ENCODE results near the gene UQCC2.

UQCC2 gene

GRCh38 chr6:33694977-33695376 lies 16.5 kb downstream of the UQCC2 start:
- H3K9ac ChIP-seq (ENCODE audit: low read depth, low read length), result no peak overlapping the region
- no peaks in the 10 kb centered on the region for H3K9me3 ChIP-seq (ENCODE audit: control insufficient read depth, insufficient read depth, low read length)
- no peak overlapping the region for H3K4me3 ChIP-seq (ENCODE audit: low read depth, low read length)
- no peaks in the 10 kb centered on the region for H3K27me3 ChIP-seq (ENCODE audit: control insufficient read depth, insufficient read depth, low read length)
- H3K27ac ChIP-seq (ENCODE audit: low read depth, low read length), result no peak overlapping the region
- H3K4me1 ChIP-seq (ENCODE audit: control insufficient read depth, insufficient read depth, low read length), result peaks cover 6% of the 10 kb centered on the region; the same call in 1 of the 2 replicates
- H3K36me3 ChIP-seq (ENCODE audit: control insufficient read depth, insufficient read depth, low read length), result peaks cover 98% of the 10 kb centered on the region

- Histone ChIP-seq H3K27me3 (ENCODE audit: control insufficient read depth, insufficient read depth, low read length) (no peaks in the 10 kb centered on the region), H3K27ac (ENCODE audit: low read depth, low read length) (no peak overlapping the region), H3K4me1 (ENCODE audit: control insufficient read depth, insufficient read depth, low read length) (peaks cover 6% of the 10 kb centered on the region; the same call in 1 of the 2 replicates), H3K9ac (ENCODE audit: low read depth, low read length) (no peak overlapping the region), H3K36me3 (ENCODE audit: control insufficient read depth, insufficient read depth, low read length) (peaks cover 98% of the 10 kb centered on the region), H3K9me3 (ENCODE audit: control insufficient read depth, insufficient read depth, low read length) (no peaks in the 10 kb centered on the region), H3K4me3 (ENCODE audit: low read depth, low read length) (no peak overlapping the region)
These were observed 17.0 kb downstream of the UQCC2 start for GRCh38 chr6:33694401-33694931.

- peaks cover 98% of the 10 kb centered on the region for H3K36me3 ChIP-seq (ENCODE audit: control insufficient read depth, insufficient read depth, low read length)
- H3K4me1 ChIP-seq (ENCODE audit: control insufficient read depth, insufficient read depth, low read length), result peaks cover 6% of the 10 kb centered on the region; the same call in 1 of the 2 replicates
- H3K9me3 ChIP-seq (ENCODE audit: control insufficient read depth, insufficient read depth, low read length), result no peaks in the 10 kb centered on the region
- no peak overlapping the region for H3K4me3 ChIP-seq (ENCODE audit: low read depth, low read length)
- H3K27me3 ChIP-seq (ENCODE audit: control insufficient read depth, insufficient read depth, low read length), result no peaks in the 10 kb centered on the region
- H3K27ac ChIP-seq (ENCODE audit: low read depth, low read length), result no peak overlapping the region
- no peak overlapping the region for H3K9ac ChIP-seq (ENCODE audit: low read depth, low read length)
These were observed 18.1 kb downstream of the UQCC2 start for GRCh38 chr6:33693186-33694105.

GRCh38 chr6:33692760-33693158 lies 18.7 kb downstream of the UQCC2 start:
- H3K4me1 ChIP-seq (ENCODE audit: control insufficient read depth, insufficient read depth, low read length), result peaks cover 6% of the 10 kb centered on the region; the same call in 1 of the 2 replicates
- no peaks in the 10 kb centered on the region for H3K27me3 ChIP-seq (ENCODE audit: control insufficient read depth, insufficient read depth, low read length)
- no peak overlapping the region for H3K27ac ChIP-seq (ENCODE audit: low read depth, low read length)
- no peaks in the 10 kb centered on the region for H3K9me3 ChIP-seq (ENCODE audit: control insufficient read depth, insufficient read depth, low read length)
- no peak overlapping the region for H3K9ac ChIP-seq (ENCODE audit: low read depth, low read length)
- peaks cover 98% of the 10 kb centered on the region for H3K36me3 ChIP-seq (ENCODE audit: control insufficient read depth, insufficient read depth, low read length)
- no peak overlapping the region for H3K4me3 ChIP-seq (ENCODE audit: low read depth, low read length)

DNA sequence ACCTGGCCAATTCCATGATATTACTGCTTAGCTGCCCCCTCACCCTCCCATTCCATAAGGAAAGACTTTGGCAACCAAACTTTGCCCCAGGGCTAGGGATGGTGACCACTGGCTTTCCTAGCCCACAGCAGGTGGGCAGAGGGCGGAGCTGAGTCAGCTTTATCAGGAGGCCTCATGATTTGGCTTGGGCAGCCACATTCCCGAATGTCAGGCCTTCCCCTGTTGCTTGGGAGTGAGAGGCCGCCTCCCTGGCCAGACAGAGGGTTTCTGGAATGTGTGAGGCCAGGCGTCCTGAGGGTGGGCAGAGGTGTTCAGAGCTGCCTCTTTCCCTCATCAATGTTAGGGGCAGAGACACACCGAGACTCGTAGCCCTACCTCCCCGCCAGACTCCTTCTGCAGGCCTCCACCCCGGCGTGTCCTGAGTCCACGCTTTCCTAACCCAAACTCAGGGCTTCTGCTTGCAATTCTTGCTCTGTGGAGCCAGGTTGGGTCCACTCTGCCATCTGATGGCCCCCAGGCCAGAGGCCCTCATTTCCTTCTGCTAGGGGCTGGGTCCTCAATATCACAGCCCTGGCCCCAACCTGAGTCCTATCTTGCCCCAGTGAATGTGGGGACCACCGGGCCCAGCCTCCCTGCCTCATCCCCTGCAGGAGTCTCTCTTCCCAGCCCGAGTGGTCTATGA lies 19.3 kb downstream of the UQCC2 start:
- Histone ChIP-seq H3K9ac (ENCODE audit: low read depth, low read length) (no peak overlapping the region), H3K4me3 (ENCODE audit: low read depth, low read length) (no peak overlapping the region), H3K27ac (ENCODE audit: low read depth, low read length) (no peak overlapping the region), H3K36me3 (ENCODE audit: control insufficient read depth, insufficient read depth, low read length) (peaks cover 97% of the 10 kb centered on the region), H3K4me1 (ENCODE audit: control insufficient read depth, insufficient read depth, low read length) (peaks cover 1% of the 10 kb centered on the region; the same call in 1 of the 2 replicates), H3K9me3 (ENCODE audit: control insufficient read depth, insufficient read depth, low read length) (no peaks in the 10 kb centered on the region), H3K27me3 (ENCODE audit: control insufficient read depth, insufficient read depth, low read length) (no peaks in the 10 kb centered on the region)

DNA sequence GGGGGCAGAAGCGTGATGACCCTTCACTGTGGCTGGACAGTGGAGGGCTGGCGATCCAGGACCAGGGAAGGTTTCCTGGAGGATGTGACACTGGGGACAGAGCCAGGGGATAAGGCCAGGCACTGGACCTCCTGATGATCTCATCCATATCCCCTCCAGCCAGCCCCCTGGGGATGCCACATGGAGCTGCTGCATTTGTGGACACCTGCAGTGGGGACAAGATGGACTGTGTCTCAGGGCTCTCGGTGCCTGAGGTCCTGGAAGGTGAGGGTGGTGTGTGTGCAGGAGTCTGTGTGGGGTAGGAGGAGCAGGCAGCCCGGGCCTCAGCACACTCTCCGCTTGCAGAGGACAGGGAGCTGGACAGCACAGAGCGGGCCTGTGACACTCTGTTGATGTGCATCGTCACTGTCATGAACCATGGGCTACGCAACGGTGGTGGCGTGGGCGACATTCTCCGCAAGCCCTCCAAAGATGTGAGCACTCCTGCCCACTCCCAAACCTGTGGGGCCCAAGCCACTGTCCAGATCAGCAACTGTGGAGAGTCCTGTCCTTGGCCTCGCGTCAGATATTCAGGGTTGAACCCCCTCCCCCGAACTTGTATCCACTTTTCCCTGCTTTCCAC lies 19.9 kb downstream of the UQCC2 start:
- Histone ChIP-seq H3K27ac (ENCODE audit: low read depth, low read length) (no peak overlapping the region), H3K27me3 (ENCODE audit: control insufficient read depth, insufficient read depth, low read length) (no peaks in the 10 kb centered on the region), H3K9ac (ENCODE audit: low read depth, low read length) (no peak overlapping the region), H3K4me1 (ENCODE audit: control insufficient read depth, insufficient read depth, low read length) (no peaks in the 10 kb centered on the region), H3K4me3 (ENCODE audit: low read depth, low read length) (no peak overlapping the region), H3K9me3 (ENCODE audit: control insufficient read depth, insufficient read depth, low read length) (no peaks in the 10 kb centered on the region), H3K36me3 (ENCODE audit: control insufficient read depth, insufficient read depth, low read length) (peaks cover 97% of the 10 kb centered on the region)

GRCh38 chr6:33690766-33691165 lies 20.7 kb downstream of the UQCC2 start:
- no peaks in the 10 kb centered on the region for H3K27me3 ChIP-seq (ENCODE audit: control insufficient read depth, insufficient read depth, low read length)
- H3K4me1 ChIP-seq (ENCODE audit: control insufficient read depth, insufficient read depth, low read length), result no peaks in the 10 kb centered on the region
- no peak overlapping the region for H3K4me3 ChIP-seq (ENCODE audit: low read depth, low read length)
- H3K9ac ChIP-seq (ENCODE audit: low read depth, low read length), result no peak overlapping the region
- H3K9me3 ChIP-seq (ENCODE audit: control insufficient read depth, insufficient read depth, low read length), result no peaks in the 10 kb centered on the region
- no peak overlapping the region for H3K27ac ChIP-seq (ENCODE audit: low read depth, low read length)
- peaks cover 97% of the 10 kb centered on the region for H3K36me3 ChIP-seq (ENCODE audit: control insufficient read depth, insufficient read depth, low read length)

DNA sequence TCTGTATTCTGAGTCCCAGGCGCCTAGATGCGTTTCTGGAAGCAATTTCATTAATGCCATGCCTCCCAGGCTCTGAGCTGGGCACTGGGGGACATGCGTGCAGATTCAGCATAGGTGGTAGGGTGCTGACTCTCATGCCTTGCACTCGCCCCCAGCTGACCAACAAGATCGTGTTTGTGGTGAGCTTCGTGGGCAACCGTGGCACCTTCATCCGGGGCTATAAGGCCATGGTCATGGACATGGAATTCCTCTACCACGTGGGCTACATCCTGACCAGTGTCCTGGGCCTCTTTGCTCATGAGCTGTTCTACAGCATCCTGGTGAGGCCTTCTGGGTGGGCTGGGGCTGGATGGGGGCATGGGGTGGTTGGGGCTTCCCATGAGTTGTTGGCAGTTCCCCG lies 21.6 kb downstream of the UQCC2 start:
- no peak overlapping the region for H3K9ac ChIP-seq (ENCODE audit: low read depth, low read length)
- peaks cover 97% of the 10 kb centered on the region for H3K36me3 ChIP-seq (ENCODE audit: control insufficient read depth, insufficient read depth, low read length)
- no peaks in the 10 kb centered on the region for H3K27me3 ChIP-seq (ENCODE audit: control insufficient read depth, insufficient read depth, low read length)
- no peak overlapping the region for H3K27ac ChIP-seq (ENCODE audit: low read depth, low read length)
- H3K4me3 ChIP-seq (ENCODE audit: low read depth, low read length), result no peak overlapping the region
- no peaks in the 10 kb centered on the region for H3K4me1 ChIP-seq (ENCODE audit: control insufficient read depth, insufficient read depth, low read length)
- H3K9me3 ChIP-seq (ENCODE audit: control insufficient read depth, insufficient read depth, low read length), result no peaks in the 10 kb centered on the region

GRCh38 chr6:33689148-33689494 lies 22.4 kb downstream of the UQCC2 start:
- Histone ChIP-seq H3K36me3 (ENCODE audit: control insufficient read depth, insufficient read depth, low read length) (peaks cover 98% of the 10 kb centered on the region), H3K27ac (ENCODE audit: low read depth, low read length) (no peak overlapping the region), H3K9me3 (ENCODE audit: control insufficient read depth, insufficient read depth, low read length) (no peaks in the 10 kb centered on the region), H3K4me3 (ENCODE audit: low read depth, low read length) (no peak overlapping the region), H3K9ac (ENCODE audit: low read depth, low read length) (no peak overlapping the region), H3K4me1 (ENCODE audit: control insufficient read depth, insufficient read depth, low read length) (no peaks in the 10 kb centered on the region), H3K27me3 (ENCODE audit: control insufficient read depth, insufficient read depth, low read length) (no peaks in the 10 kb centered on the region)

- Histone ChIP-seq H3K9me3 (ENCODE audit: control insufficient read depth, insufficient read depth, low read length) (no peaks in the 10 kb centered on the region), H3K9ac (ENCODE audit: low read depth, low read length) (no peak overlapping the region), H3K36me3 (ENCODE audit: control insufficient read depth, insufficient read depth, low read length) (peaks cover 98% of the 10 kb centered on the region)
These were observed 22.9 kb downstream of the UQCC2 start for GRCh38 chr6:33688451-33689147.

More at GRCh38 chr6:33688451-33689147, 22.9 kb downstream of the UQCC2 start:
- no peak overlapping the region for H3K27ac ChIP-seq (ENCODE audit: low read depth, low read length)
- H3K4me1 ChIP-seq (ENCODE audit: control insufficient read depth, insufficient read depth, low read length), result no peaks in the 10 kb centered on the region
- no peak overlapping the region for H3K4me3 ChIP-seq (ENCODE audit: low read depth, low read length)
- no peaks in the 10 kb centered on the region for H3K27me3 ChIP-seq (ENCODE audit: control insufficient read depth, insufficient read depth, low read length)

Measured in HUES48 (cell line).